Astrocyte (in vitro differentiated cells and primary cell): Measurements from ENCODE around the gene SPATA19. TPM values are rescaled to one million over a fixed set of nuclear protein-coding genes. Genes with fewer than 3 reads are reported as not detected.

Source experiments
- DNase-seq: peaks from one replicate; pipeline ENCODE4 v3.0.0-alpha.2; 2010; ENCODE audit warnings: low read depth
- FAIRE-seq: peaks from 2 replicates; lab custom pipeline; 2011; peaks lifted over from hg19 to GRCh38; lab: Jason Lieb, UNC
- H2AFZ ChIP-seq: 2 replicates; pipeline ENCODE4 v1.6.0; 2012; ENCODE audit warnings: low read depth, low read length, inconsistent platforms
- H3K27ac ChIP-seq: 2 replicates; pipeline ENCODE4 v1.5.1; 2011; ENCODE audit warnings: low read depth, low read length, inconsistent platforms
- H3K27me3 ChIP-seq: 2 replicates; pipeline ENCODE4 v1.6.0; 2011; ENCODE audit warnings: low read length, inconsistent platforms; ENCODE audit not compliant: insufficient read depth
- H3K36me3 ChIP-seq: 2 replicates; pipeline ENCODE4 v1.5.1; 2011; ENCODE audit warnings: low read length, inconsistent platforms; ENCODE audit not compliant: insufficient read depth
- H3K4me1 ChIP-seq: 2 replicates; pipeline ENCODE4 v1.5.1; 2011; ENCODE audit warnings: low read length, inconsistent platforms; ENCODE audit not compliant: insufficient read depth
- H3K4me2 ChIP-seq: 2 replicates; pipeline ENCODE4 v1.6.0; 2012; ENCODE audit warnings: low read length, inconsistent platforms
- H3K4me3 ChIP-seq: 2 replicates; pipeline ENCODE4 v1.5.1; 2011; ENCODE audit warnings: low read depth, mild to moderate bottlenecking, low read length, inconsistent platforms; ENCODE audit not compliant: insufficient read depth
- H3K79me2 ChIP-seq: 2 replicates; pipeline ENCODE4 v1.6.0; 2012; ENCODE audit warnings: mild to moderate bottlenecking, low read length, inconsistent platforms; ENCODE audit not compliant: insufficient read depth
- H3K9ac ChIP-seq: 2 replicates; pipeline ENCODE4 v1.6.0; 2012; ENCODE audit warnings: mild to moderate bottlenecking, low read length, inconsistent platforms
- H3K9me3 ChIP-seq: 2 replicates; pipeline ENCODE4 v1.5.1; 2012; ENCODE audit warnings: low read depth, mild to moderate bottlenecking, low read length, inconsistent platforms; ENCODE audit not compliant: insufficient read depth
- H4K20me1 ChIP-seq: 2 replicates; pipeline ENCODE4 v1.6.0; 2012; ENCODE audit warnings: low read length, inconsistent platforms; ENCODE audit not compliant: insufficient read depth
- H3K27ac Mint-ChIP-seq: one replicate; pipeline ENCODE4 v1.8.0; 2021; ENCODE audit warnings: mild to moderate bottlenecking, mixed read lengths; ENCODE audit not compliant: unreplicated experiment
- H3K27me3 Mint-ChIP-seq: one replicate; pipeline ENCODE4 v1.8.0; 2021; ENCODE audit warnings: low read depth, mixed read lengths; ENCODE audit not compliant: unreplicated experiment
- H3K36me3 Mint-ChIP-seq: one replicate; pipeline ENCODE4 v1.8.0; 2021; ENCODE audit warnings: low read depth, mixed read lengths; ENCODE audit not compliant: unreplicated experiment
- H3K4me1 Mint-ChIP-seq: one replicate; pipeline ENCODE4 v1.8.0; 2021; ENCODE audit warnings: low read depth, mixed read lengths; ENCODE audit not compliant: unreplicated experiment
- H3K4me3 Mint-ChIP-seq: one replicate; pipeline ENCODE4 v1.8.0; 2021; ENCODE audit warnings: mild to moderate bottlenecking, moderate library complexity, mixed read lengths; ENCODE audit not compliant: unreplicated experiment
- H3K9me3 Mint-ChIP-seq: one replicate; pipeline ENCODE4 v1.8.0; 2021; ENCODE audit warnings: mild to moderate bottlenecking, mixed read lengths; ENCODE audit not compliant: unreplicated experiment
- CTCF ChIP-seq: IDR thresholded peaks from 2 replicates; pipeline ENCODE4 v1.5.1; 2011; ENCODE audit warnings: low read depth, mild to moderate bottlenecking, inconsistent platforms, low read length, moderate library complexity; ENCODE audit not compliant: insufficient read depth
- EZH2 ChIP-seq: IDR thresholded peaks from 2 replicates; pipeline ENCODE4 v1.6.1; 2012; ENCODE audit warnings: mild to moderate bottlenecking, low read length, inconsistent platforms; ENCODE audit not compliant: insufficient read depth
- total RNA-seq: library from RNA; stranded (reverse); gene quantifications from 2 replicates; pipeline ENCODE4 v1.2.1, GENCODE V29; 2021

The SPATA19 gene
- total RNA-seq, 1 donor from 2014 or later = not detected

GRCh38 chr11:133872160-133872559, 26.8 kb upstream of the SPATA19 start:
- FAIRE-seq (no peak), DNase-seq (no peak)
- Histone ChIP-seq H3K27me3 (no peaks in the 10 kb centered on the region), H3K9ac (no peak overlapping the region), H3K27ac (no peak overlapping the region), H3K4me2 (no peak overlapping the region), H3K79me2 (no peaks in the 10 kb centered on the region), H3K36me3 (no peaks in the 10 kb centered on the region), H4K20me1 (no peaks in the 10 kb centered on the region), H3K4me1 (no peaks in the 10 kb centered on the region), H3K9me3 (no peaks in the 10 kb centered on the region), H2AFZ (no peak overlapping the region), H3K4me3 (no peak overlapping the region)
- Mint-ChIP-seq H3K27me3 (peaks cover 3% of the 10 kb centered on the region), H3K4me1 (peaks cover 5% of the 10 kb centered on the region), H3K4me3 (no peak overlapping the region), H3K36me3 (no peaks in the 10 kb centered on the region), H3K27ac (no peak overlapping the region), H3K9me3 (no peaks in the 10 kb centered on the region)
- TF ChIP-seq CTCF (no peak), EZH2 (no peak)

DNA sequence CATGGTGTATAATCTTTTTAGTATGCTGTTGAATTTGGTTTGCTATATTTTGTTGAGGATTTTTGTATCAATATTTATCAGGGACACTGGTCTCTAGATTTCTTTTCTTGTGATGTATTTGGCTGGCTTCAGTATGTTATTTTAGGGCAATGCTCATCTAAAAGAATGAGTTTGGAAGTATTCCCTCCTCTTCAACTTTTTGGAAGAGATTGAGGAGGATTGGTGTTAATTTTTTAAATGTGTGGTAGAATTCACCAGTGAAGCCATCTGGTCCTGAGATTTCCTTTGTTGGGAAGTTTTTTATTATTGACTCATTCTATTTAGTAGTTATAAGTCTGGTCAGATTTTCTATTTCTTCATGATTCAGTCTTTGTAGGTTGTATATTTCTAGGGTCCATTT, 22.1 kb upstream of the SPATA19 start:
- Histone ChIP-seq H3K4me3 (no peak overlapping the region), H3K9ac (no peak overlapping the region), H3K4me1 (no peaks in the 10 kb centered on the region), H3K36me3 (no peaks in the 10 kb centered on the region), H3K4me2 (no peak overlapping the region), H3K9me3 (no peaks in the 10 kb centered on the region), H3K27me3 (no peaks in the 10 kb centered on the region), H3K79me2 (no peaks in the 10 kb centered on the region), H3K27ac (no peak overlapping the region), H2AFZ (no peak overlapping the region), H4K20me1 (no peaks in the 10 kb centered on the region)
- peaks cover 3% of the 10 kb centered on the region for H3K9me3 Mint-ChIP-seq
- H3K4me1 Mint-ChIP-seq = peaks cover 5% of the 10 kb centered on the region
- DNase-seq (no peak), FAIRE-seq (no peak)
- no peak overlapping the region for H3K27ac Mint-ChIP-seq
- H3K36me3 Mint-ChIP-seq = no peaks in the 10 kb centered on the region
- no peak overlapping the region for H3K4me3 Mint-ChIP-seq
- H3K27me3 Mint-ChIP-seq = peaks cover 3% of the 10 kb centered on the region
- TF ChIP-seq CTCF (no peak), EZH2 (no peak)

DNA sequence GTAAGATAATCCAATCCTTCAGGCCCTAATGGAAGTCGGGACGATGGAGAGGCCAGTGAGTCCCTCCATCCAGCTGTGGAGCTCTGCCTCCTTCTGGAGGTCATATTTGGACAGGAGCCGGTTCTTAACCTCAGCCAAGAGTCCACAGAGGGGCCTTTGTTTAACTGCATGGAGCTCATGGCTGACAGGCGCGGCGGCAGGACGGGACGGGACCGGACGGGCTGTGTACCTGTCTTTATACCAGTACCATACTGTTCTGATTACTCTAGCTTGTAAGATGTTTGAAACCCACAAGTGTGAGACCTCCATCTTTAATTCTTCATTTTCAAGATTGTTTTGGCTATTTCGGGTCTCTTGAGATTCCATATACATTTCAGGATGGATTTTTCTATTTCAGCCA, 20.2 kb upstream of the SPATA19 start:
- Histone ChIP-seq H3K9me3 (no peaks in the 10 kb centered on the region), H4K20me1 (no peaks in the 10 kb centered on the region), H3K27ac (no peak overlapping the region), H2AFZ (no peak overlapping the region), H3K4me1 (no peaks in the 10 kb centered on the region), H3K79me2 (no peaks in the 10 kb centered on the region), H3K4me3 (no peak overlapping the region), H3K27me3 (no peaks in the 10 kb centered on the region), H3K36me3 (no peaks in the 10 kb centered on the region), H3K9ac (no peak overlapping the region), H3K4me2 (no peak overlapping the region)
- Mint-ChIP-seq H3K27me3 (no peaks in the 10 kb centered on the region), H3K36me3 (no peaks in the 10 kb centered on the region), H3K4me3 (no peak overlapping the region), H3K27ac (no peak overlapping the region), H3K4me1 (no peaks in the 10 kb centered on the region), H3K9me3 (peaks cover 3% of the 10 kb centered on the region)
- FAIRE-seq = no peak
- no peak for DNase-seq
- TF ChIP-seq CTCF = no peak
- no peak for TF ChIP-seq EZH2
